Stomach (tissue), 9 donors: ENCODE measurements around the gene LOXL3. TPM values are rescaled to one million over a fixed set of nuclear protein-coding genes. Genes with fewer than 3 reads are reported as not detected.

Source experiments
- DNase-seq, 2 donors: peaks; one replicate each; pipeline versions ENCODE4 v3.0.0 to v3.0.0-alpha.2; 2013 to 2019
- H3K27ac ChIP-seq, 5 donors: fragments of 200-600 bp in 4 of 5; sonication (generic) in 4 of 5; one replicate each; pipeline ENCODE4 v1.5.1; 2013 to 2019; ENCODE audit warnings: mild to moderate bottlenecking in 1 of 5, moderate library complexity in 1 of 5
- H3K27me3 ChIP-seq, 3 donors: fragments of 200-600 bp; sonication (generic); one replicate each; pipeline ENCODE4 v1.5.1; 2017 to 2019; ENCODE audit warnings: mixed run types in 1 of 3
- H3K36me3 ChIP-seq, 4 donors: fragments of 200-600 bp; sonication (generic); 1 replicate in 3 of 4; 2 replicates in 1 of 4; pipeline ENCODE4 v1.5.1; 2016 to 2019
- H3K4me1 ChIP-seq, 4 donors: fragments of 200-600 bp; sonication (generic); one replicate each; pipeline ENCODE4 v1.5.1; 2016 to 2019
- H3K4me3 ChIP-seq, 4 donors: fragments of 200-600 bp; sonication (generic) in 3 of 4; one replicate each; pipeline ENCODE4 v1.5.1; 2016 to 2019; ENCODE audit warnings: mild to moderate bottlenecking in 1 of 4
- H3K9me3 ChIP-seq, 4 donors: fragments of 200-600 bp; sonication (generic); one replicate each; pipeline ENCODE4 v1.5.1; 2016 to 2019
- EP300 ChIP-seq: sonication (generic); formaldehyde crosslinking; IDR thresholded peaks from one replicate; pipeline ENCODE4 v1.6.1; 2017; ENCODE audit warnings: antibody characterized with exemption
- POLR2A ChIP-seq, 4 donors: fragments of 450-650 bp; IDR thresholded peaks; one replicate each; pipeline ENCODE4 v1.6.1; 2016; ENCODE audit warnings: antibody characterized with exemption in 4 of 4, control low read depth in 2 of 4, mild to moderate bottlenecking in 1 of 4, moderate library complexity in 1 of 4
- POLR2AphosphoS5 ChIP-seq, 3 donors: sonication (generic); formaldehyde crosslinking; IDR thresholded peaks; one replicate each; pipeline ENCODE4 v1.6.1; 2016; ENCODE audit warnings: antibody characterized with exemption in 3 of 3
- WGBS, 5 donors: extraction: QIAGEN DNeasy Blood & Tissue Kit in 3 of 5; methylation state at CpG; one replicate each; pipeline versions ENCODE4 v1.1.5 to v1.1.7; 2013 to 2018; 5-methylcytosine and 5-hydroxymethylcytosine counted together
- intact Hi-C: fragments of 100-400 bp; cut with DNase I; formaldehyde crosslinking; loops from one replicate; pipeline ENCODE4 v1.15.1; 2023; ENCODE audit warnings: low total_unique reads
- polyA plus RNA-seq, 3 donors: library from polyadenylated mRNA; stranded (reverse); fragments of 200-250 nt; gene quantifications; one replicate each; pipeline ENCODE4 v1.2.3, GENCODE V29; 2013
- total RNA-seq, 5 donors: library from RNA; depleted of rRNA; stranded (reverse); fragments of >200 nt; gene quantifications; one replicate each; pipeline versions ENCODE4 v1.1.0 to v1.2.3, GENCODE V29; 2014 to 2016
- TF ChIP-seq, protein P1 (sequence below), 7 experiments: fragments of 450-650 bp in 4 of 7; fragments of 200-600 bp in 3 of 7; sonication (generic) in 3 of 7; IDR thresholded peaks; one replicate each; pipeline ENCODE4 v1.5.1; 2016 to 2019; ENCODE audit warnings: antibody characterized with exemption in 7 of 7, control low read depth in 2 of 7, mild to moderate bottlenecking in 1 of 7
- donor health status: healthy with polysubstance abuse.
- donor health status: Bipolar disorder and iron deficiency.
- donor health status: healthy.

LOXL3 gene
- total and polyA plus RNA-seq, 8 donors, result 0.76 to 49.0 (median 1.4) TPM

DNA sequence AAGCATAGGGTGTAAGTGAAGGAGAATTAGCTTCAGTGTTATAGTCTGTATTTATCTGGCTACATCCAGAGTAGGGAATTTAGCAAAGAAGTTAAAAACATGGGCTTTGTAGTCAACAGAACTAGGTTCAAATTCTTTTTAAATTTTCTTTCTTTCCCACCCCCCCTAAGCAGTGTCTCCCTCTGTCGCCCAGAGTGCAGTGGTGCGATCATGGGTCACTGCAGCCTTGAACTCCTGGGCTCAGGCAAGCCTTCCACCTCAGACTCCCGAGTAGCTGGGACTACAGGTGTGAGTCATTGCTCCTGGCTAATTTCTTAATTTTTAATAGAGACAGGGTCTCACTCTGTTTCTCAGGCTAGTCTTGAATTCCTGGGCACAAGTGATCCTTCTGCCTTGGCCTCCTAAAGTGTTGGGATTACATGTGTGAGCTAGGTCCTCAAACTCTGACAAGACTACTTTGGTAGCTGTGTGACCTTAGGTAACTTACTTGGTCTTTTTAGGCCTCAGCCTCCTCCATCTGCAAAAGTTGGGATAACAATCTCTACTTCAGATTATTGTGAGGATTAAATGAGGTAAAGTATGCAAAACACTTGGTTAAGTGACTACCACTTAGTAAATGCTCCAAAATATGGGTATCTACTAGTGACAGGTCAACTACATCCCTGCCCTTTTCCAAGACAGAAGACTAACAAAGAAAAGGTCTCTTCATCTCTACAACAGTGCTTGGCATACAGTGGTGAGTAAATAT lies 18.6 kb upstream of the LOXL3 start:
- intact Hi-C loops, result no loop called here
- H3K4me3 ChIP-seq, result no peak overlapping the region
- H3K27ac ChIP-seq, result no peak overlapping the region
- no peaks in the 10 kb centered on the region for H3K27me3 ChIP-seq
- WGBS, 5 donors, result 60 to 81% (median 68%) methylated on average over 3 of the region's 3 CpGs
- DNase-seq, result no peak
- TF ChIP-seq POLR2A (IDR thresholded peaks at IDR 0.05) (no peak), EP300 (no peak), POLR2AphosphoS5 (IDR thresholded peaks at IDR 0.05) (no peak)
- TF ChIP-seq, protein P1, sequence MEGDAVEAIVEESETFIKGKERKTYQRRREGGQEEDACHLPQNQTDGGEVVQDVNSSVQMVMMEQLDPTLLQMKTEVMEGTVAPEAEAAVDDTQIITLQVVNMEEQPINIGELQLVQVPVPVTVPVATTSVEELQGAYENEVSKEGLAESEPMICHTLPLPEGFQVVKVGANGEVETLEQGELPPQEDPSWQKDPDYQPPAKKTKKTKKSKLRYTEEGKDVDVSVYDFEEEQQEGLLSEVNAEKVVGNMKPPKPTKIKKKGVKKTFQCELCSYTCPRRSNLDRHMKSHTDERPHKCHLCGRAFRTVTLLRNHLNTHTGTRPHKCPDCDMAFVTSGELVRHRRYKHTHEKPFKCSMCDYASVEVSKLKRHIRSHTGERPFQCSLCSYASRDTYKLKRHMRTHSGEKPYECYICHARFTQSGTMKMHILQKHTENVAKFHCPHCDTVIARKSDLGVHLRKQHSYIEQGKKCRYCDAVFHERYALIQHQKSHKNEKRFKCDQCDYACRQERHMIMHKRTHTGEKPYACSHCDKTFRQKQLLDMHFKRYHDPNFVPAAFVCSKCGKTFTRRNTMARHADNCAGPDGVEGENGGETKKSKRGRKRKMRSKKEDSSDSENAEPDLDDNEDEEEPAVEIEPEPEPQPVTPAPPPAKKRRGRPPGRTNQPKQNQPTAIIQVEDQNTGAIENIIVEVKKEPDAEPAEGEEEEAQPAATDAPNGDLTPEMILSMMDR (IDR thresholded peaks at IDR 0.05), result no peak
- H3K9me3 ChIP-seq, result no peaks in the 10 kb centered on the region
- H3K4me1 ChIP-seq, result peaks cover 0 to 8% (median 0%) of the 10 kb centered on the region in 4 donors
- H3K36me3 ChIP-seq, result no peaks in the 10 kb centered on the region

DNA sequence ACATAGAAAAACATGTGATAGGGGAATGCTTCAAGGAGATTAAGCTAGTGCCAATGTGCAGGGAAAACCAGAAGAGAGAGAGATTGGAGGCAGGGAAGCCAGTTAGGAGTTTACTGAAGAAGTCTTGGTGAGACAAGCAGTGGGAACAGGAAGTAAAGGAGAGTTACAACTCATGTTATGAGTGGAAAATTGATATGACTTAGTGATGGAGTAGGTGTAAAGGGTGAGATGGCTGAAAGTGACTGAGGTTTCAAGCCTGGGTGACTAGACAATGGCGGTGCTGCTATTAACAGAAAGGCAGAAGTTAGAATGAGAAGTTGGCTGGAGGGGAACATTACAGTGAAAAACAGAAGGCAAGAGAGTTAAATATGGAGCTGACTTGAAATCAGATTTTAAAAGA lies 17.3 kb upstream of the LOXL3 start:
- H3K9me3 ChIP-seq, result no peaks in the 10 kb centered on the region
- WGBS, 5 donors, result 66 to 88% (median 81%) methylated on average over 1 of the region's 1 CpG
- TF ChIP-seq EP300, result no peak
- TF ChIP-seq, protein P1 (IDR thresholded peaks at IDR 0.05), result no peak
- TF ChIP-seq POLR2A (IDR thresholded peaks at IDR 0.05), result no peak
- no peak for TF ChIP-seq POLR2AphosphoS5 (IDR thresholded peaks at IDR 0.05)
- intact Hi-C loops, result no loop called here
- no peak overlapping the region for H3K4me3 ChIP-seq
- no peaks in the 10 kb centered on the region for H3K27me3 ChIP-seq
- DNase-seq, result no peak
- peaks cover 0 to 5% (median 0%) of the 10 kb centered on the region in 4 donors for H3K4me1 ChIP-seq
- no peak overlapping the region for H3K27ac ChIP-seq
- H3K36me3 ChIP-seq, result no peaks in the 10 kb centered on the region

GRCh38 chr2:74569686-74570085 lies 15.9 kb upstream of the LOXL3 start:
- 33 to 100% (median 95%) methylated on average over 1 of the region's 1 CpG for WGBS, 5 donors
- intact Hi-C loops, result no loop called here

DNA sequence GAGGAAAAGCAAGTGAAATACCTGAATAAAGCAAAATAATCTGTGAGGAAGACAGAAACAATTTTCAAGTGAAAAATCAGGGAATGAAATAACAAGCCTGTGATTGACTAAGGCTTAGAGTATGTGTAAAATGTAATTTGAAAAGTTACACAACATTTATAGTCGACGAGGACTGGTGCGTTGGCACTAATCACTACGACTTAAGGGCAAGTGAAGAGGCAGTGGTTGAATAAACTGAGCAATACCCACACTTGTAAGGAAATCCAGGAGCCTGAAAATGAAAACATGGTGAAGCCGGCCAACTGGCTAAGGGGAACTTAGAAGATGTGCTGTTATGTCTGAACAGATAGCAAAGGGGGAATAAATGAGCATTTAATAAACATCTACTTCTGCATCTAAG lies 14.1 kb upstream of the LOXL3 start:
- H3K9me3 ChIP-seq, result no peaks in the 10 kb centered on the region
- TF ChIP-seq POLR2AphosphoS5 (IDR thresholded peaks at IDR 0.05) (no peak), POLR2A (IDR thresholded peaks at IDR 0.05) (no peak), EP300 (no peak)
- TF ChIP-seq, protein P1 (IDR thresholded peaks at IDR 0.05), result no peak
- no peak for DNase-seq
- no peaks in the 10 kb centered on the region for H3K4me1 ChIP-seq
- no peaks in the 10 kb centered on the region for H3K27me3 ChIP-seq
- intact Hi-C loops, result no loop called here
- no peaks in the 10 kb centered on the region for H3K36me3 ChIP-seq
- H3K4me3 ChIP-seq, result no peak overlapping the region
- H3K27ac ChIP-seq, result no peak overlapping the region
- WGBS, 5 donors, result 82 to 88% (median 82%) methylated on average over 5 of the region's 5 CpGs

More at GRCh38 chr2:74569686-74570085, 15.9 kb upstream of the LOXL3 start:
- Histone ChIP-seq H3K4me3 (no peak overlapping the region), H3K9me3 (no peaks in the 10 kb centered on the region), H3K27ac (no peak overlapping the region), H3K36me3 (no peaks in the 10 kb centered on the region), H3K4me1 (no peaks in the 10 kb centered on the region), H3K27me3 (no peaks in the 10 kb centered on the region)
- no peak for DNase-seq
- no peak for TF ChIP-seq EP300
- TF ChIP-seq POLR2A (IDR thresholded peaks at IDR 0.05), result no peak
- no peak for TF ChIP-seq POLR2AphosphoS5 (IDR thresholded peaks at IDR 0.05)
- TF ChIP-seq, protein P1 (IDR thresholded peaks at IDR 0.05), result no peak
